Epithelial cell of esophagus (primary cell): Measurements from ENCODE around the gene ZNF280B.

Source experiments
- DNase-seq: peaks from one replicate; pipeline ENCODE4 v3.0.0; 2010; ENCODE audit warnings: low read depth
- H3K4me3 ChIP-seq: 2 replicates; pipeline ENCODE4 v1.5.1; 2011; ENCODE audit warnings: mild to moderate bottlenecking, low read length, control low read depth
- CTCF ChIP-seq: IDR thresholded peaks from 2 replicates; pipeline ENCODE4 v1.5.1; 2011; ENCODE audit warnings: low read depth, mild to moderate bottlenecking, low read length, control low read depth, inconsistent platforms; ENCODE audit not compliant: insufficient read depth; ENCODE audit errors: missing control alignments

ZNF280B gene

GRCh38 chr22:22508274-22509176 lies at the start of gene ZNF280B:
Gene ZNF280B, minus strand, starts transcription at chr22:22508742. Its CDS starts 19,344 bp downstream, at chr22:22489398.
- DNase-seq: peak; percentile 71
- TF ChIP-seq CTCF: peak; percentile 63
- peak within 1 kb of the TSS; percentile 60 for H3K4me3 ChIP-seq

GRCh38 chr22:22556995-22557925 lies 48.7 kb upstream of the ZNF280B start:
- TF ChIP-seq CTCF: no peak
- DNase-seq: no peak
- H3K4me3 ChIP-seq: no peak overlapping the region

GRCh38 chr22:22556578-22556977 lies 48.0 kb upstream of the ZNF280B start:
- DNase-seq: no peak
- H3K4me3 ChIP-seq: no peak overlapping the region
- no peak for TF ChIP-seq CTCF

- DNase-seq: no peak
- no peak overlapping the region for H3K4me3 ChIP-seq
- no peak for TF ChIP-seq CTCF
Observed at GRCh38 chr22:22555596-22555995, 47.1 kb upstream of the ZNF280B start.

GRCh38 chr22:22554587-22555284 lies 46.2 kb upstream of the ZNF280B start:
- no peak for TF ChIP-seq CTCF
- H3K4me3 ChIP-seq: no peak overlapping the region
- DNase-seq: no peak

- DNase-seq: no peak
- H3K4me3 ChIP-seq: no peak overlapping the region
- TF ChIP-seq CTCF: no peak
Observed at GRCh38 chr22:22553735-22554586, 45.4 kb upstream of the ZNF280B start.
